Measurements from ENCODE around the gene UTRN.
A peak's percentile ranks its signal among the peaks of the same experiment; 100 is the strongest.

The UTRN gene

DNA sequence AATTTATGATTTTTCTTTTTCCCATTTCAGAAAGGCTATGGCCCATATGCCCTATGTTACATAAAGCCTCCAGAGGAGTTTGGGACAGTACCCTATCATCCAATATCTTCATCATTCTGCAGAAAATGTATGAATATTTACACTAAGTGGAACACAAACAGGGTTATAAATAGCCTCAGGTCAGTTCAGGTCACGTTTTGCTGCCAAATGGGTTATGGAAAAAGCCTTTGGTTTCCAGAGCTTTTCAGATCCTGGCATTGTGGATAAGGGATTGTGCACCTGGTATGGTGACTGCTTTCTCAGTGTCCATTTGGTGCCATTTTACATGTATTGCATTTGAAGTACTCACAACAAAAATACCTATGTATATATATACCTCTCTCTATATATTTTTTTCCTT, 29.4 kb downstream of the UTRN start:
- DNase-seq, result no peak

DNA sequence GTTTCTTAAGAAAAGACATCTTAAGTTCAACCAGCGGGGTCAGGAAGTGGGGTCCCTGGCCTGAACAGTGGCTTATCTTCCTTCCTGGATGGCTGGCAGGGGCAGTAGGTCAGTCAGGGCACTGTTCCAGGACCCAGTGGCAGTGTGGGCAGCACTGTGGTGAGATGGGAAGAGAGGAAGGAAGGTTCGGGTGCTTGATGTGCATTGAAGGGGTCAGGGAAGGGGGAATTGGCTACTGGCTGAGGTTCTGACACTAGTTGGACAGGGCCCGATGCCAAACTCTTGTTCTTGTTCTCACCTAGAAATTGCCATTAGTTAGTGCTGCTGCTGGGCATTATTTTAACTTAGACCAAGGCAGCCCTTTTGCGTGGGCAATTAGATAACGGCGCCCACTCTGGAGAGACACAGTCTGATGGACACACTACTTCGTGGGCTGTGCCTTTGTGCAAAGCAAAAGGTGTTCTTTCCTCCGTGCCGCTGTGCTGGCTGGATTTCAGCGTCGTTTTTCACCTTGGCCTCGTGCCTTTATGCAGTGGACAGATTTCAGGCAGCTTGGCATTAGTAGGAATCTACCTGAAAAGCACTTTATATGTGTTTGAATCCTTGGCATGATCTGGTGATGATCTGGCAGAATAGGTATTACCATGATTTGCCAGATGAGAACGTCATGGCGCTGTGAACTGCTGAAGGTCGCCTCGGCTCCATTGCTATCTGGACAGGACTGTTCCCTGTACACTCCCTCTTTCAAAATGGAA, 30.3 kb downstream of the UTRN start:
- no peak for DNase-seq

DNA sequence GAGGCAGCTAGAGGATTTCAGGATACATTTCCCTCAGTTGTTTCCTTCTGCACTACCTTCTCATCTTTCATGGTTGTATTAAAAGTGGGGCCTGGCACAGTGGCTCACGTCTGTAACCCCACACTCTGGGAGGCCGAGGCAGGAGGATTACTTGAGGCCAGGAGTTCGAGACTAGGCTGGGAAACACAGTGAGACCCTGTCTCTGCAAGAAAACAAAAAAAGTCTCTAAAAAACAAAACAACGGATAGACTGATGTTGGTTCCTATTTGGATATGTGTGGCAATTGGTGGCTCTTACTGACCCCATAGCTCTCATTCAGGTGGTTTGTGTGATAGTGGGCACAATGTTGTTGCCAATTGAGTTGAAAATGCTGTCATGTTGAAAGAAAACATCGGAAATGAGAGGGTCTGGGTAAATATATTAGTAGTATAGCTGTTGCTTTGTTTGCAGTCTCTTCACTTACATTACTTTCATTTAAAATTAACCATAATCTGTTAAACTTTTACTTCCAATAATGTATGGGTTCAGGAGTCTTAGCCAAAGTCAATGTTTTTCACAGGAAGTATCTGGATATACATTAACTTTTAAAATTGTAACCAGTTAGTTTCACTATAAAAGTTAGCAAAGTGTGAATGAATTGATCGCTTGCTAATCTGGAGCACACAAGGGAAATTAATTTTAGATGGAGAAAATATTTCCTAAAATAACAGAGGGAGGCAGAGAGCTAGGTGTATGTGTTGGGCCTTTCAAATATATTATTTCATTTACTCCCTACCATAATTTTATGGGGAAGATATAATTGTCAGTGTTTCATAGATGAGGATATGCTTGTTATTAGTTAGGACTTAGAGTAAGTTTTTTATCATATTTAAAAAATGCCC, 31.1 kb downstream of the UTRN start:
- no peak for DNase-seq

DNA sequence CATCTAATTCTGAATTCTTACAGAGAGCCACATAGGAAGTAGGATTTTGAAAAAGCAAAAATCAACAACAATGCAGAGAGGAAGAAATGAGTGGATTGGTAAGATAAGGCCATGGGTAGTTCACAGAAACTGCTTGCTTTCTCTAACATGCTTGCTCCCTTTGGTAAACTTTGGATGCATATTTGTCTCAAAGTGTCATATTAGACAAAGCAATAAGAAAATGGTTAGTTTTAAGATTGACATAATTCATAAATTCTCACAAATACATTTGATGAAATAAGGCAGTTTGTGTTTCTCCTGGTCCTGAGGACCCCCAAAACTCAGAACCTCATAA, 31.7 kb downstream of the UTRN start:
- DNase-seq, result no peak

DNA sequence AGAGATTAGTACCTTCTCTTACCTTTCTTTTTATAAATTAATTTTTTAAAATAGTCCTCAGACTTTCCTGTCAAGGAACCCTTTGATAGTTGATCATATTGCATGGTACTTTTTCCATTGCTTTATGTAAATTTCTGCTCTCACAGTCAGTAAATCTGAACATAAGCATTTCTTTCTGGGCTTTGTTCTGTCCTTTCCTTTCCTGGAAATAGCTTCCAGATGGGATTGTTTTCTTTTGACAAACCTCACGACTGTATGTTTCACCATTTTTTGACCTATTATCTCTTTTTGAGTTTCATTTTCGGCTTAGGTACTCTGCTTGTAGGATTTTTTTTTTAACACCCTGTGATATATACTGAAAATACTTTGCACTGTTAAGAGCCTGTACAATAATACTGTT, 32.6 kb downstream of the UTRN start:
- DNase-seq, result peak; percentile 62

DNA sequence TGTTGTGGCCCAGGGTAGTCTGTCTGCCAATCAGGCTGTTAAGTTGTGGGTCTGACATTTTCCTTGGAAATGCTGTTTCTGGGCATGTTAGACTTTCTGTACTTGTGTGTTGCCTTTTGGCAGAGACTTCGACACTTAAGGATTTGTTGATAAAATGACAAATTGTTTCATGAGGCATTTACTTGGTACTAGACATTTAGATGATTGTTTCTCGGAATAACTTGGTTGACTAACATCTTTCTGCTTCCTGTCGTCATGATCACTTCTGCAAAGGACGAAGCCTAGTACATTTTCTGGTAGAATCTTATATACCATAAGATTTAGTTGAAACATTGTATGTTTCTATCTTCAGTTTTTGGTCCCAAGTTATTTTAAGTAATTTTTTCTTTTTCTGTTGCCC, 34.1 kb downstream of the UTRN start:
- DNase-seq, result peak; percentile 51

DNA sequence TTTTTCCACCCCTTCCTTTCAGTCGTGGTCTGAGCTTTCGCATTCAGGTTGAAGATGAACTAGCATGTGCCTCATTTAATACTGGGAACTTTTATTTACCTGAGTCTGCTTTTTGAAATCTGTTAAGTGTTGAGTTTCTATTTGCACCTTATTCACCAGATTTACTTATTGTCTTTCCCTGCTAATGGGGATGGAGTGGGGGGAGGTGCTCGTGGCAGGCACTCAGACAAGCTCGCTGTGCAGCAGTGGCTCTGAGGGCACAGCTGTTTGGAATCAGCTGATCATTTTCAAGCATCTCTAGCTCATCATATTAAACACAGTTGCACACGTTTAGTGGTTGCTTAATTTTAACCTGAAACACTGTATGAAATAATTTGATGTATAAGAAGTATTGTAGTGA, 35.6 kb downstream of the UTRN start:
- no peak for DNase-seq

DNA sequence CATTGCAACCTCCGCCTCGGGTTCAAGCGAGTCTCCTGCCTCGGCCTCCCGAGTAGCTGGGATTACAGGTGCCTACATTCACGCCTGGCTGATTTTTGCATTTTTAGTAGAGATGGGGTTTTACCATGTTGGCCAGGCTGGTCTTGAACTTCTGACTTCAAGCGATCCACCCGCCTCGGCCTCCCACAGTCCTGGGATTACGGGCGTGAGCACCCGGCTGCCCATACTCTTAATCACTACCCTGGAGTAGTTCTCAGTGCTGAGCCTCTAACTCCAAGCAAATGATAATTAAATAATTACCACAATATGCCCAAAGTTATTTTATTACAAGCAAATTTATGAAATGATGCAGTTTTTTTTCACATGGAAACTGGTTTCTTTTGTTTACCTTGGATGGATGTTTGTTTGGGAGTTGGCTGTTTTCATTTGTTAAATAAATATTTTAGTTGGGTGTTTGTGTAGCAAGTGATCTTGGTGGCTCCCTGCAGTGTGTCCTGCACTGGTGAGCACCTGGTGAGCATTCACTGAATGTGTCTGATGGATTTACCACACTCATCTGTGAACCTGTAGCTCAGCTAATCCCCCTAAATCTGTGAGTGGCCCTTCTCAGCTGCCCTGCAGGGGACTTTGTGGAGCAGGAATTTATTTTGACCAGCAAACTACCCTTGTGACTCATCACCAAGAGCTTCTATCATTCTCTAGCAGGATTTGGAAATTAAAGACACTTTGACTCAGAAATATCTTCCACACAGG, 36.9 kb downstream of the UTRN start:
- peak; percentile 69 for DNase-seq

DNA sequence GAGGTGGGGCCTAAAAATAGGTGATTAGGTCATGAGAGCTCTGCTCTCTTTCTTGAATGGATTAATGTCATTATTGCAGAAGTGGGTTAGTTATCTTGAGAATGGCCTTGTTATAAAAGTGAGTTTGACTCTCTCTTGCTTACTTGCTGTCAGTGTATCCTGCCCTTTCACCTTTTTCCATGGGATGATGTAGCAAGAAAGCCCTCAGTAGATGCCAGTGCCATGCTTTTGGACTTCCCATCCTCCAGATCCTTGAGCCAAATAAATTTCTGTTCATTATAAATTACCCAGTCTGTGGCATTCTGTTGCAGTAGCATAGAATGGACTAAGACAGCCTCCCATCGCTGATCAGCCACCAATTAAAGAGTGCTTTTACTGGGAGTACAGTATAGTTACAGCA, 40.1 kb downstream of the UTRN start:
- DNase-seq, result no peak

DNA sequence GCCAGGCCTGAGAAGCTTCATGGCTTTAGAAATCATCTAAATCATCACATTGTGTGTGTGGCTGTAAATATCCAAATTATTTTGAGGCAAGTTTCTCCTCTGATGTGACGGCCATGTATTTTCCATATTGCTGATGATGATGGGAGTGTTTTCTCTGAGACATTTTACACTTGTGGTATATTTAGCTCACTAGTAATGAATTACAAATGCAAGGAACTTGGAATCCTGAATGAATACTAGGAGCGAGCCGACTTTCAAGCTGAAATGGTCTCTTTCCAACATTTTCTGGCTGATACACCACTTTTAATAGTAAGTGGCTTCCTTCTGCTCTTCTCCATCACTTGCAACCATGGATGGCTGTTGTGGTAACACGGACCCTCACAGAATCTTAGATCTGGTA, 41.3 kb downstream of the UTRN start:
- no peak for DNase-seq

DNA sequence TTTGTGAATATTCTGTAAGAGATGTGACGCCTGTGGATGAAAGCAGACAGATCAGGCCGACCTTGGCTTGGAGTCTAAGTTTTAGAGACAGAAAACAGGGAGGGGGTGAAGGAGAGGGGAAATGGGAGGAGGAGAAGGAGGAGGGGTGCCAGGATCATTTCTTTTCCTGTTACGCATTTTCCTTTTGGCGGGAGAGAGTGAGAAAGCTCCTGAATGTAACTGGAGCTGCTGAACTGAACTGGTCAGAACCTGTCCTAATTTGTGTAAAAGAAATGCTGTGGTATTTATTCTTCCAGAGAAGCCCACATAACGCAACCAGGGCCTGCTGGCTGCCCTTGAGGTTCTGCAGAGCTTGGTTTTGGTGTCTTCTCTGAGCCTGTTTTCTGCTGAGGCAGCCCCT, 41.9 kb downstream of the UTRN start:
- DNase-seq, result peak; percentile 26

DNA sequence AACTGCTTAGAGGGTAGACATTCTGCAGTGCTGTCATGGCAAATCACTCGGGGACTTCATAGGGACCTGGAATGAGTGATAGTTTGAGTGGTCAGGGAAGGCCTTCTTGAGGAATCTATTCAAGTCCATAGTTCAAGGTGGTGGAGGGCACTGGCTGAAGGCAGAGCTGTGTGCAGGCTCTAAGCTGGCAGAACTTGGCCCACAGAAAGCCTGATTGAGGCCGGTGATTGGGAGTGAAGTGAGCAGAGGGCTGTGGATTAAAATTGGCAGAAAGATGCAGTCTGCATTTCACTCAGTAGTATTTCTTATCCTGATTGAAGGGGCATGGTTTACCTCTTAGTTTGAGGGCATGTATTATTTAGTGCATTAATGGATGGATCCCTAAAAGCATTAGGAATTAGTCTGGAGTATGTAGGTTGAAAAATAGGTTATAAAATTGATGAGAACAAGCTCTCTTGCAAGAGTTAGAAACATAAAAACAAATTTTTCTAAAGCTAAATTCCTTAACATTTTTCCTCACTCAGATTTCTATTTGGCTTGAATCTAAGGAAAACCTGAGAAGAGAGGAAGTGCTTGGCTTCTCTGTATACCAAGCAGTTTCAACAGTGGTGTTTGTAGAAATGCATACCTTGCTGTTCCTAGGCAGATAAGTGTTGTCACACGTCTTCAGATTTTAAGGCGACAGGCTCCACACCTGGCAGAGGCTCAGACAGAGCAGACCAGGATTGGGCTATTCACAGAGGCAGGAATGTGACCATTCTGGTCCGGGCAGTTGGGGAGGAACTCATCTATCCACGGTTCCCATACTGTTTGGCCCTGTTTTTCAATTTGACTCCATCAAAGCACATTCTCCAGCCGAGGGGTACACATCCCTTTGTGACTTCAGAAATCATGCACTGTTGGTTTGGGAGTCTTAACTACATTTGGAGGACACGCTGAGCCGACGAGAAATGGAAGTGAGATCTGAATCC, 45.2 kb downstream of the UTRN start:
- no peak for DNase-seq

DNA sequence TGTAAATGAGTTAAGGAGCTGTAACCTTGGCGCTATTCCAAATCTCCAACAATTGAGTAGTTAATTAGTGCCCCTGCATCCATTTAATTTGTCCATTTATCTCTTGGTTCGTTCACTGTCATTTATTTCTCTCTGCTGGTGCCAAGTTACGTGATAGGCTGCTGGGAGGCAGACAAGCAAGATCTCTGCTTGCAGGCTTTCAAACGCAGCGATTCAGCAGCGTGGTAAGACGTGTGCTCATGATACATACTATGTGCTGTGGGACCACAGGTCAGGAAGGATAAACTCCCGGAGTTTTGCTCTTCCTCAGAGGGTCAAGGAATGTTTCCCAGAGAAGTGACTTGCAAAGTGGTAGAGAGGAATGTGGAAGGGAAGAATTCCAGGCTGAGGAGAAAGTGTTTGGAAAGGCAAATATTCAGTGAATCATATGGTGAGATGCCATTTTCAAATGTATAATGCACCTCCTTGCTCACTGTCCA, 46.4 kb downstream of the UTRN start:
- DNase-seq, result peak; percentile 87

DNA sequence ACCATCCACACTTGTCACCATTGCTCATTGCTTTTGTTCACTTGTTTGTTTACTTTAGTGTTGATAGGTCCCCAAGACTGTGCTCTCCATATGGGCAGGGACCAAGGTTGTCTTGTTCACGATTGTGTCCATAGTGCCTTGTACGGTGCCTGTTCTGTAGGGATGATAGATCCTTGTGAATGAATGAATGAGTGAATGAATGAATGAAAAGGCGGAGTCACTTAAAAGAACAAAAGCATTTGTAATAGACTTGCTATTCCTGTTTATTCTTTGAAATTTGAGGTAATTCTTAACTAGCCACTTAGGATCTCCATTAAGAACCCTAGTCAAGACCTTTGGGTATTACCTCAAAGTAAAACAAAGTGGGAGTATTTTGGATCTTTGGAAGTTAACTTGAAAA, 47.0 kb downstream of the UTRN start:
- DNase-seq, result no peak

DNA sequence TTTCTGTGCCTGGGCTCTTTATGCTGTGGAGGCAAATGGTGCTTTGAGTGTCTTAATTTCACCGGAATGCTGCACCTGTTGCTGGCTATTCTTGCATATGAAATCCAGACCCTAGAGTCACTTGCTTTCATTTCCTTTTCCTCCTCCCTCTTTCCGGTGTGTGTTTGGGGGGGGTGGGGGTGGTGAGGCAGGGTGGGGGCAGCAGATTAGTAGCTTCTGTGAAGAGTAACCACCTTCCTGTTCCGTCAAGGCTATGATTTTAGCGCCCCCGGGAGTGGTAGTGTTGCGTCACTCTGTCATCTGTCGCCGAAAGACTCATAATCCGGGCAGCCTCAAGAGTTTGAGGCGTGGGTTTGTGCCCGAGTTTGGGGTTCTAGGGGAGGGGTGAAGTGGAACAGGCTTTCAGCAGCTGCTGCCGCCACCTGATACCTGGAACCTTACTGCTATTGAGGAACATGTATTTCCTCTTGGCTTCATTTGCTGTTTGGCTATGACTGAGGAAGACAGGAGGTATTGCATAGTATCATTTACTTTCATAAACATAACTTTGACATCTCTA, 49.1 kb downstream of the UTRN start:
- no peak for DNase-seq
